Measurements from ENCODE around the gene CD200R1. TPM values are rescaled to one million over a fixed set of nuclear protein-coding genes. Genes with fewer than 3 reads are reported as not detected.

The CD200R1 gene
- total RNA-seq, 1 experiment from 2014 or later: not detected

- WGBS (ENCODE audit: extremely low coverage, insufficient read length, low lambda C conversion rate): no CpG with 5 or more reads among the region's 3 CpGs
- Histone ChIP-seq H3K79me2 (ENCODE audit: insufficient read depth, low read length) (no peaks in the 10 kb centered on the region), H4K91ac (ENCODE audit: insufficient read length, low read depth, low read length) (no peak overlapping the region), H3K14ac (ENCODE audit: insufficient read depth, low read length) (no peak overlapping the region), H3K4me1 (ENCODE audit: insufficient read depth, low read length) (no peaks in the 10 kb centered on the region; the same call in 1 of the 2 replicates), H2AFZ (ENCODE audit: low read length) (no peak overlapping the region), H3T11ph (ENCODE audit: low read length) (no peak overlapping the region), H3K4ac (ENCODE audit: low read depth, low read length) (no peak overlapping the region), H3K56ac (ENCODE audit: insufficient read length, low read depth, low read length) (no peak overlapping the region), H3K9ac (ENCODE audit: extremely low read depth, insufficient read length, low read length) (no peak overlapping the region), H4K20me1 (ENCODE audit: control insufficient read depth, insufficient read depth, insufficient read length) (no peaks in the 10 kb centered on the region), H2AK5ac (ENCODE audit: insufficient read length, low read length) (no peak overlapping the region), H3K23me2 (ENCODE audit: insufficient read length, low read depth, low read length, poor library complexity, severe bottlenecking) (no peaks in the 10 kb centered on the region), H2BK5ac (ENCODE audit: insufficient read length, low read length) (no peak overlapping the region), H3K23ac (ENCODE audit: insufficient read length, low read depth, low read length) (no peak overlapping the region), H3K27me3 (ENCODE audit: insufficient read depth, low read length) (no peaks in the 10 kb centered on the region), H3K79me1 (ENCODE audit: insufficient read depth, low read depth, low read length, poor library complexity, severe bottlenecking) (no peaks in the 10 kb centered on the region), H3K4me2 (ENCODE audit: insufficient read depth, insufficient read length, low read length) (no peak overlapping the region), H3K18ac (ENCODE audit: insufficient read length, low read depth, low read length) (no peak overlapping the region), H3K27ac (ENCODE audit: insufficient read length, low read depth, low read length) (no peak overlapping the region), H2BK20ac (ENCODE audit: low read depth, low read length, poor library complexity, severe bottlenecking) (no peak overlapping the region), H4K8ac (replicated peaks; ENCODE audit: insufficient read length, low read depth, low read length) (no peak overlapping the region), H3K9me3 (ENCODE audit: control insufficient read depth, low read depth, low read length) (no peaks in the 10 kb centered on the region), H4K5ac (ENCODE audit: insufficient read length, low read depth, low read length) (no peak overlapping the region), H2BK15ac (ENCODE audit: low read depth, low read length) (no peak overlapping the region), H2BK120ac (ENCODE audit: low read depth, low read length, poor library complexity, severe bottlenecking) (no peak overlapping the region), H2BK12ac (ENCODE audit: insufficient read length, low read depth, low read length) (no peak overlapping the region)
- Mint-ChIP-seq H3K27me3 (ENCODE audit: low read depth) (no peaks in the 10 kb centered on the region; the same call in none of the 2 replicates), H3K9me3 (peaks cover 0 to 3% of the 10 kb centered on the region in 2 experiments; a peak in 1 of 5 replicates), H3K4me3 (no peak overlapping the region), H3K4me1 (no peaks in the 10 kb centered on the region), H3K36me3 (ENCODE audit: insufficient read depth in 1 of 3, low read depth in 3 of 3) (0 out of 7 replicates have a peak, but pooled peaks cover 0 to 3% (median 0%) of the 10 kb centered on the region in 3 experiments), H3K27ac (no peak overlapping the region)
- DNase-seq: no peak
- TF ChIP-seq CTCF (conservative IDR thresholded peaks at IDR 0.05): no peak
Measured at GRCh38 chr3:112930771-112931170, 44.1 kb downstream of the CD200R1 start.

Data from H9 (cell line).